ENCODE measurements around the gene SOAT1.

- TF ChIP-seq POLR2A (IDR thresholded peaks at IDR 0.05) = no peak
- no peak for TF ChIP-seq CTCF (IDR thresholded peaks at IDR 0.05)
Observed at GRCh38 chr1:179300112-179300511, 6.5 kb downstream of the SOAT1 start.

All from esophagus squamous epithelium (tissue), 4 donors.